BJ (cell line): ENCODE measurements around the gene TRIAP1. TPM values are rescaled to one million over a fixed set of nuclear protein-coding genes. Genes with fewer than 3 reads are reported as not detected.

ENCODE experiments used
- CTCF ChIA-PET: fragments of 350-600 bp; formaldehyde crosslinking; extraction: SDS; loops from one replicate; lab custom pipeline; 2021; ENCODE audit warnings: antibody characterized with exemption, inconsistent platforms; lab: Yijun Ruan, JAX
- POLR2A ChIA-PET: fragments of 300-600 bp; sonication (Branson Sonifier 250); formaldehyde crosslinking; extraction: SDS; loops from one replicate; lab custom pipeline; 2021; ENCODE audit warnings: antibody characterized with exemption; lab: Charles Lee
- DNase-seq: peaks from one replicate; pipeline ENCODE4 v3.0.0-alpha.2; 2011; ENCODE audit warnings: low read depth
- H3K27me3 ChIP-seq: 2 replicates; pipeline ENCODE4 v1.6.0; 2011; ENCODE audit warnings: low read length; ENCODE audit not compliant: control insufficient read depth, insufficient read depth
- H3K36me3 ChIP-seq: 2 replicates; pipeline ENCODE4 v1.5.1; 2011; ENCODE audit warnings: low read length; ENCODE audit not compliant: control insufficient read depth, insufficient read depth
- H3K4me3 ChIP-seq: 2 replicates; pipeline ENCODE4 v1.5.1; 2011; ENCODE audit warnings: low read depth, mild to moderate bottlenecking, control low read depth, low read length
- polyA plus RNA-seq: library from polyadenylated mRNA; depleted of rRNA; stranded (reverse); fragments of >200 nt; gene quantifications from 2 replicates; pipeline ENCODE4 v1.2.3, GENCODE V29; 2011
- TF ChIP-seq, protein P1 (sequence below): IDR thresholded peaks from 2 replicates; pipeline ENCODE4 v1.5.1; 2011; ENCODE audit warnings: low read depth, mild to moderate bottlenecking, control low read depth, inconsistent platforms, low read length, moderate library complexity; ENCODE audit not compliant: insufficient read depth

Gene TRIAP1
- polyA plus RNA-seq, 1 experiment: 24.7 TPM

- H3K27me3 ChIP-seq: no peaks in the 10 kb centered on the region; the same call in 1 of the 2 replicates
- POLR2A ChIA-PET: no interaction called here
- H3K4me3 ChIP-seq: no peak overlapping the region
- no peak for DNase-seq
- TF ChIP-seq, protein P1, sequence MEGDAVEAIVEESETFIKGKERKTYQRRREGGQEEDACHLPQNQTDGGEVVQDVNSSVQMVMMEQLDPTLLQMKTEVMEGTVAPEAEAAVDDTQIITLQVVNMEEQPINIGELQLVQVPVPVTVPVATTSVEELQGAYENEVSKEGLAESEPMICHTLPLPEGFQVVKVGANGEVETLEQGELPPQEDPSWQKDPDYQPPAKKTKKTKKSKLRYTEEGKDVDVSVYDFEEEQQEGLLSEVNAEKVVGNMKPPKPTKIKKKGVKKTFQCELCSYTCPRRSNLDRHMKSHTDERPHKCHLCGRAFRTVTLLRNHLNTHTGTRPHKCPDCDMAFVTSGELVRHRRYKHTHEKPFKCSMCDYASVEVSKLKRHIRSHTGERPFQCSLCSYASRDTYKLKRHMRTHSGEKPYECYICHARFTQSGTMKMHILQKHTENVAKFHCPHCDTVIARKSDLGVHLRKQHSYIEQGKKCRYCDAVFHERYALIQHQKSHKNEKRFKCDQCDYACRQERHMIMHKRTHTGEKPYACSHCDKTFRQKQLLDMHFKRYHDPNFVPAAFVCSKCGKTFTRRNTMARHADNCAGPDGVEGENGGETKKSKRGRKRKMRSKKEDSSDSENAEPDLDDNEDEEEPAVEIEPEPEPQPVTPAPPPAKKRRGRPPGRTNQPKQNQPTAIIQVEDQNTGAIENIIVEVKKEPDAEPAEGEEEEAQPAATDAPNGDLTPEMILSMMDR: no peak
- CTCF ChIA-PET: no interaction called here
- H3K36me3 ChIP-seq: no peaks in the 10 kb centered on the region
Measured at GRCh38 chr12:120421701-120422100, 24.5 kb downstream of the TRIAP1 start.

GRCh38 chr12:120417917-120418580 lies 28.1 kb downstream of the TRIAP1 start:
- POLR2A ChIA-PET: no interaction called here
- no peak for DNase-seq
- Histone ChIP-seq H3K4me3 (no peak overlapping the region), H3K36me3 (no peaks in the 10 kb centered on the region), H3K27me3 (no peaks in the 10 kb centered on the region)
- CTCF ChIA-PET: interaction anchor here (2.4 to 2.5 kb wide), 2 partner anchors 10 to 12 kb away, joined by 6 to 17 read pairs; no protein-coding TSS in a partner anchor
- TF ChIP-seq, protein P1: no peak

DNA sequence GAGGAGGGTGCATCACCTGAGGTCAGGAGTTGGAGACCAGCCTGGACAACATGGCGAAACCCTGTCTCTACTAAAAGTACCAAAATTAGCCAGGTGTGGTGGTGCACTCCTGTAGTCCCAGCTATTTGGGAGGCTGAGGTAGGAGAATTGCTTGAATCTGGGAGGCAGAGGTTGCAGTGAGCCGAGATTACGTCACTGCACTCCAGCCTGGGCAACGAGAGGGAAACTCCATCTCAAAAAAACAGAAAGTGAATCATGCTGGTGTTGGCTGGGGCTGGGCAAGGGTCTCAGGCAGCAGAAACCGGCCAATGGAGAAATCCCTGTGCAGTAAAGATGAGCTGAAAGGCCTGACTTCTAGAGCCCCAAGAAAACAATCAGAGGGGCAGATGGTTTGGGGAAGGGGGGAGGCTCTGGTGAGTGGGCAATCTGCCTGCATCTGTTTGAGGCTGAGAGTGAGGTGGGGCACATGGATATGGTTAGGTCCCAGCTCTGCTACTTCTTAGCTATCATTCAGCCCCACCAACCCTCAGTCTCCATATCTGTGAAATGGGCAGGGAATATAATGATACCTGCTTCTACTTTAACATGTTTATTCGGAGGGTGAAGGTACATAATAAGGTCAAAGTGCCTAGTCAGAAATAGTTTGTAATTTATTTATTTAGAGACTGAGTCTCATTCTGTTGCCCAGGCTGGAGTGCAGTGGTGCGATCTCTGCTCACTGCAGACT lies 29.5 kb downstream of the TRIAP1 start:
- POLR2A ChIA-PET: no interaction called here

DNA sequence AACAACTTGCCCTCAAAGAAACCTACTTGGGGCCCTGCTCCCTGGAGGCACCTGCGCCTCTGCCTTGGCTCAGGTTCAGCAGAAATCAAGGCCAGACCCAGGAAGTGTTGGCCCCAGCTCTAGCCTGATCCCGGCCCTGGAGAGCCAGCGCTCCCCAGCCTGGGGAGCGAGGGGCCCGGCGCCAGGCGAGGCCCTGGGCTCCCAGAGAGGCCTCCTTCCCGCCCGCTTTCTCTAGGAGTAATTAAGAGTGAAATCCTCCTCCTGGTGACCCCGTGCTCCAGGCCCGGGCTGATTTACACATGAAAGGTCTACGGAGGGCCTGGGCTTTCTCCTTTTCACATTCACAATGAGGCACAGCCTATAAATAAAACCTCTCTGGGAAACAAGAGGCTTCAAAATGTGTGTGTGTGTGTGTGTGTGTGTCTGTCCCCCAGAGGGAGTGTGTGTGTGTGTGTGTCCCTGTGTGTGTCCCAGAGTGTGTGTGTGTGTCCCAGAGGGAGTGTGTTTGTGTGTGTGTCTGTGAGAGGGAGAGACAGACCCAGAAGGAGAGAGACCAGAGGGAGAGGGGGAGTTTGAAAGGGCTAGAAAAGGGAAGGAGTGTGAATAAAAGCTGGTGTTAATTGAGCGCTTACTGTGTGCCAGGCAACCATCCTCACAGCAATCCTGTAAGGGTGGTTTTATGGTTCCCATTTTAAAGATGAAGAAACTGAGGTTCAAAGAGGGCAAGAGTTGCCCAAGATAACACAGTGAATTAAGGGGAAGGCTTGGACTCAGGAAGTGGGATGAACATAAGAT lies 32.1 kb downstream of the TRIAP1 start:
- Histone ChIP-seq H3K27me3 (no peaks in the 10 kb centered on the region), H3K4me3 (no peak overlapping the region), H3K36me3 (no peaks in the 10 kb centered on the region)
- DNase-seq: no peak
- TF ChIP-seq, protein P1: no peak
- POLR2A ChIA-PET: no interaction called here
- CTCF ChIA-PET: interaction anchor here (1.1 kb wide), 1 partner anchor 47 kb away, joined by 4 read pairs; no protein-coding TSS in a partner anchor

More for the DNA sequence above, 29.5 kb downstream of the TRIAP1 start:
- TF ChIP-seq, protein P1: no peak
- no peak for DNase-seq
- H3K4me3 ChIP-seq: no peak overlapping the region
- CTCF ChIA-PET: interaction anchor here (1.1 to 1.7 kb wide), 3 partner anchors 13 to 60 kb away, joined by 3 to 9 read pairs (median 4); no protein-coding TSS in a partner anchor
- H3K27me3 ChIP-seq: no peaks in the 10 kb centered on the region
- no peaks in the 10 kb centered on the region for H3K36me3 ChIP-seq
